K562 (cell line): ENCODE measurements around the gene LDLRAD3. TPM values are rescaled to one million over a fixed set of nuclear protein-coding genes. Genes with fewer than 3 reads are reported as not detected.

ENCODE experiments used
- CXXC5 ChIP-seq: fragments of 250-450 bp; sonication (Bioruptor Pico); IDR thresholded peaks from 2 replicates; pipeline ENCODE4 v1.8.0; 2022; ENCODE audit warnings: inconsistent platforms, mild to moderate bottlenecking, moderate library complexity
- DDX20 ChIP-seq: fragments of 450-650 bp; IDR thresholded peaks from 2 replicates; pipeline ENCODE4 v1.6.1; 2016; ENCODE audit warnings: missing genetic modification characterization, low read depth, mild to moderate bottlenecking, missing compliant biosample characterization, moderate library complexity
- E2F3 ChIP-seq: fragments of 250-450 bp; sonication (Bioruptor Pico); IDR thresholded peaks from 2 replicates; pipeline ENCODE4 v1.4.0; 2020; ENCODE audit warnings: mild to moderate bottlenecking
- ESRRB ChIP-seq: fragments of 250-450 bp; sonication (Bioruptor Pico); IDR thresholded peaks from 2 replicates; pipeline ENCODE4 v1.5.0; 2020; ENCODE audit warnings: mild to moderate bottlenecking, moderate library complexity, borderline replicate concordance
- HMG20A ChIP-seq: fragments of 450-650 bp; formaldehyde crosslinking; conservative IDR thresholded peaks from 2 replicates; pipeline ENCODE4 v1.4.0; 2020; ENCODE audit warnings: mild to moderate bottlenecking, mixed read lengths
- HMG20B ChIP-seq: fragments of 250-450 bp; sonication (Bioruptor Pico); IDR thresholded peaks from 2 replicates; pipeline ENCODE4 v1.5.0; 2021; ENCODE audit warnings: mild to moderate bottlenecking
- MAZ ChIP-seq, 2 experiments: fragments of 450-650 bp in 1 of 2; sonication (generic) in 1 of 2; formaldehyde crosslinking; IDR thresholded peaks in 1 of 2; conservative IDR thresholded peaks in 1 of 2; 2 replicates each; pipeline versions ENCODE4 v1.4.0 to v1.5.0; 2020; ENCODE audit warnings: mild to moderate bottlenecking in 1 of 2, missing genetic modification reagents in 1 of 2
- NRF1 ChIP-seq, 2 experiments: fragments of 450-650 bp; IDR thresholded peaks in 1 of 2; conservative IDR thresholded peaks in 1 of 2; 2 replicates each; pipeline ENCODE4 v1.6.1; 2014; ENCODE audit warnings: mild to moderate bottlenecking in 2 of 2
- OTX1 ChIP-seq: fragments of 450-650 bp; formaldehyde crosslinking; IDR thresholded peaks from 2 replicates; pipeline ENCODE4 v1.4.0; 2022; ENCODE audit warnings: mild to moderate bottlenecking
- RAD51 ChIP-seq: fragments of 450-650 bp; IDR thresholded peaks from 2 replicates; pipeline ENCODE4 v1.7.1; 2016; ENCODE audit warnings: low read depth, mild to moderate bottlenecking, borderline replicate concordance
- RBFOX2 ChIP-seq: fragments of 200-400 bp; formaldehyde crosslinking; IDR thresholded peaks from 2 replicates; pipeline ENCODE4 v1.6.1; 2017; ENCODE audit warnings: low read depth, mild to moderate bottlenecking, low read length, moderate library complexity
- SRF ChIP-seq, 2 experiments: fragments of 250-450, 450-650 bp in 1 of 2; sonication (Bioruptor Pico) in 1 of 2; sonication (generic) in 1 of 2; formaldehyde crosslinking; IDR thresholded peaks; 2 replicates each; pipeline versions ENCODE4 v1.5.0 to v1.5.1; 2020 to 2022; ENCODE audit warnings: mild to moderate bottlenecking in 1 of 2, missing genetic modification reagents in 1 of 2
- YY1 ChIP-seq, 3 experiments: IDR thresholded peaks; 2 replicates each; pipeline ENCODE4 v1.6.1; 2011; ENCODE audit warnings: low read length in 2 of 3, mild to moderate bottlenecking in 2 of 3, moderate library complexity in 2 of 3, borderline replicate concordance in 1 of 3, control low read depth in 1 of 3, low read depth in 1 of 3; ENCODE audit not compliant: insufficient read depth in 3 of 3, insufficient replicate concordance in 2 of 3, control insufficient read depth in 1 of 3, insufficient read length in 1 of 3; ENCODE audit errors: extremely low read depth in 1 of 3
- ZNF140 ChIP-seq: fragments of 250-450 bp; sonication (Bioruptor Pico); IDR thresholded peaks from 2 replicates; pipeline ENCODE4 v1.8.0; 2021; ENCODE audit warnings: moderate library complexity, mild to moderate bottlenecking, inconsistent platforms
- ZNF184 ChIP-seq: sonication (generic); formaldehyde crosslinking; IDR thresholded peaks from 2 replicates; pipeline ENCODE4 v1.5.0; 2020; ENCODE audit warnings: missing genetic modification reagents
- ZNF444 ChIP-seq: fragments of 250-450 bp; sonication (Bioruptor Pico); IDR thresholded peaks from 2 replicates; pipeline ENCODE4 v1.4.0; 2020; ENCODE audit warnings: mild to moderate bottlenecking, moderate library complexity
- ZNF778 ChIP-seq: fragments of 450-650 bp; formaldehyde crosslinking; IDR thresholded peaks from 2 replicates; pipeline ENCODE4 v1.4.0; 2020; ENCODE audit warnings: mild to moderate bottlenecking, moderate library complexity
- polyA plus RNA-seq, 8 experiments: library from polyadenylated mRNA; depleted of rRNA in 4 of 8; stranded (reverse) in 5 of 8; unstranded in 3 of 8; fragments of >200 nt; fragmentation: Nextera tagmentation in 2 of 8; fragmentation: Illumina TruSeq in 1 of 8; extraction: Ambion mirVana in 2 of 8; extraction: Trizol in 1 of 8; gene quantifications; 2 replicates each; pipeline versions ENCODE4 v1.2.1 to v1.2.3, GENCODE V29; 2011 to 2014; ENCODE audit warnings: inconsistent platforms in 1 of 8, missing spikeins in 1 of 8
- total RNA-seq, 7 experiments: library from RNA; depleted of rRNA in 6 of 7; stranded (reverse); fragments of >200 nt in 6 of 7; fragmentation: Illumina TruSeq in 2 of 7; extraction: Trizol in 2 of 7; gene quantifications; 2 replicates each; pipeline versions ENCODE4 v1.2.1 to v1.2.3, GENCODE V29; 2011 to 2021; ENCODE audit warnings: low replicate concordance in 1 of 7
- TF ChIP-seq, protein P1 (sequence below): fragments of 250-450 bp; sonication (Bioruptor Pico); IDR thresholded peaks from 2 replicates; pipeline ENCODE4 v1.8.0; 2021; ENCODE audit warnings: moderate library complexity, mild to moderate bottlenecking, inconsistent platforms
- TF ChIP-seq, protein P2 (sequence below), 2 experiments: IDR thresholded peaks; 2 replicates each; pipeline ENCODE4 v1.6.1; 2012; ENCODE audit warnings: improper control_type of control experiment in 2 of 2, low read depth in 2 of 2, low read length in 2 of 2, borderline replicate concordance in 1 of 2
- TF ChIP-seq, protein P3 (sequence below): fragments of 250-450 bp; sonication (Bioruptor Pico); IDR thresholded peaks from 2 replicates; pipeline ENCODE4 v1.9.0; 2021; ENCODE audit warnings: mild to moderate bottlenecking
- TF ChIP-seq, protein P4 (sequence below): IDR thresholded peaks from 3 replicates; pipeline ENCODE4 v1.6.1; 2011; ENCODE audit warnings: borderline replicate concordance, mild to moderate bottlenecking, moderate library complexity; ENCODE audit not compliant: insufficient read length; ENCODE audit errors: extremely low read depth

The LDLRAD3 gene
- total and polyA plus RNA-seq, 9 of the 15 experiments (the other 6 are each of a cell fraction or from before 2014, with no cell fraction given), result 0.73 to 7.2 (median 3.5) TPM

DNA sequence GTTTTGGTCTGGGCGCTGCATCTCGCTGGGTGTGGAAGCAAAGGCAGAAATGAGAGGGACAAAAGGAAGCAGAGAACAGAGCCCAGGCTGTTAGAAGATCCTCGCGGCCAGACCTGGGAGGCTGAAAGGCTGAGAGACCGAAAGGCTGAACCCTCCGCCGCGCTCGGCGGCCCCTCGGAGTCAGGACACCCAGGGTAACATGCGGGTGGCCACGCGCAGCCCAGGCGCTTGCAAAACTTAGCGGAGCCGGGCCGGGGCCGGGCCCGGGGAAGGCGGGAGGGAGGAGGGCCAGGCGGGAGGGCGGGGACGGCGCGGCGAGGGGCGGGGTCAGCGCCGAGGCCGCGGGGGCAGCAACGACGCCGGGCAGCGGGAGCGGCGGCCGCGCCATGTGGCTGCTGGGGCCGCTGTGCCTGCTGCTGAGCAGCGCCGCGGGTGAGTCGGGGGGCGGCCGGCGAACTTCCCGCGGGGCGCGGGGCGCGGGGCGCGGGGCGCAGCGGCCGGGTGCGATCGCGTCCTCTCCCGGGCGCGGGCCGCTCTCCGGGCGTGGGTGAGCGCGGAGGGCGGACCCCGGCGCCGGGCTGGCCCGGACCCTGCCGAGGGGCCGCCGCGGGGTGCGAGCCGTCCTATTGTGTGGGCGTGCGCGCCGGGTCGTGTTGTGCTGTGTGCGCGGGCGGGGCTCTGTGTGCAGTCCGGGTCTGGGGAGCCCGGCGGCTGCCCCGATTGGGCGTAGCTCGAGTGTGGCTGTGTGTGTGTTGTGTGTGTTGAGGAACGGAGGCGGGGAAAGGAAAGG is at the start of gene LDLRAD3 (continued):
- TF ChIP-seq NRF1 (conservative IDR thresholded peaks at IDR 0.05 in 1 of 2, IDR thresholded peaks at IDR 0.05 in 1 of 2) (peak; percentile 40 to 53; a peak in 2 of 4 replicates), HMG20B (CRISPR knock-in tag) (no peak), SRF (CRISPR knock-in tag; IDR thresholded peaks at IDR 0.05) (no peak), ESRRB (CRISPR knock-in tag) (no peak), RAD51 (no peak), DDX20 (tag) (no peak), ZNF184 (CRISPR knock-in tag) (no peak), MAZ (CRISPR knock-in tag; conservative IDR thresholded peaks at IDR 0.05 in 1 of 2, IDR thresholded peaks at IDR 0.05 in 1 of 2) (peak; percentile 13 to 54; a peak in 3 of 4 replicates), E2F3 (CRISPR knock-in tag) (no peak), OTX1 (no peak), ZNF778 (CRISPR knock-in tag) (no peak), CXXC5 (CRISPR knock-in tag) (peak; percentile 68), YY1 (IDR thresholded peaks at IDR 0.05; ENCODE audit: borderline replicate concordance in 1 of 3, control insufficient read depth in 1 of 3, extremely low read depth in 1 of 3, insufficient read depth in 3 of 3, insufficient read length in 1 of 3, insufficient replicate concordance in 2 of 3, low read depth in 1 of 3, low read length in 2 of 3) (peak in 1 of 3 experiments; percentile 38), RBFOX2 (peak; percentile 55), ZNF140 (CRISPR knock-in tag) (no peak), ZNF444 (CRISPR knock-in tag) (no peak), HMG20A (CRISPR knock-in tag) (no peak)
- TF ChIP-seq, protein P1, sequence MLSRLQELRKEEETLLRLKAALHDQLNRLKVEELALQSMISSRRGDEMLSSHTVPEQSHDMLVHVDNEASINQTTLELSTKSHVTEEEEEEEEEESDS (CRISPR knock-in tag), result no peak
- TF ChIP-seq, protein P2, sequence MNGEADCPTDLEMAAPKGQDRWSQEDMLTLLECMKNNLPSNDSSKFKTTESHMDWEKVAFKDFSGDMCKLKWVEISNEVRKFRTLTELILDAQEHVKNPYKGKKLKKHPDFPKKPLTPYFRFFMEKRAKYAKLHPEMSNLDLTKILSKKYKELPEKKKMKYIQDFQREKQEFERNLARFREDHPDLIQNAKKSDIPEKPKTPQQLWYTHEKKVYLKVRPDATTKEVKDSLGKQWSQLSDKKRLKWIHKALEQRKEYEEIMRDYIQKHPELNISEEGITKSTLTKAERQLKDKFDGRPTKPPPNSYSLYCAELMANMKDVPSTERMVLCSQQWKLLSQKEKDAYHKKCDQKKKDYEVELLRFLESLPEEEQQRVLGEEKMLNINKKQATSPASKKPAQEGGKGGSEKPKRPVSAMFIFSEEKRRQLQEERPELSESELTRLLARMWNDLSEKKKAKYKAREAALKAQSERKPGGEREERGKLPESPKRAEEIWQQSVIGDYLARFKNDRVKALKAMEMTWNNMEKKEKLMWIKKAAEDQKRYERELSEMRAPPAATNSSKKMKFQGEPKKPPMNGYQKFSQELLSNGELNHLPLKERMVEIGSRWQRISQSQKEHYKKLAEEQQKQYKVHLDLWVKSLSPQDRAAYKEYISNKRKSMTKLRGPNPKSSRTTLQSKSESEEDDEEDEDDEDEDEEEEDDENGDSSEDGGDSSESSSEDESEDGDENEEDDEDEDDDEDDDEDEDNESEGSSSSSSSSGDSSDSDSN (IDR thresholded peaks at IDR 0.05; ENCODE audit: borderline replicate concordance in 1 of 2, low read depth in 2 of 2, low read length in 2 of 2), result 0 out of 4 replicates have a peak, but pooled peaks of 1 of the 2 experiments have one; percentile 16
- TF ChIP-seq, protein P3, sequence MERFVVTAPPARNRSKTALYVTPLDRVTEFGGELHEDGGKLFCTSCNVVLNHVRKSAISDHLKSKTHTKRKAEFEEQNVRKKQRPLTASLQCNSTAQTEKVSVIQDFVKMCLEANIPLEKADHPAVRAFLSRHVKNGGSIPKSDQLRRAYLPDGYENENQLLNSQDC (CRISPR knock-in tag), result no peak
- TF ChIP-seq, protein P4, sequence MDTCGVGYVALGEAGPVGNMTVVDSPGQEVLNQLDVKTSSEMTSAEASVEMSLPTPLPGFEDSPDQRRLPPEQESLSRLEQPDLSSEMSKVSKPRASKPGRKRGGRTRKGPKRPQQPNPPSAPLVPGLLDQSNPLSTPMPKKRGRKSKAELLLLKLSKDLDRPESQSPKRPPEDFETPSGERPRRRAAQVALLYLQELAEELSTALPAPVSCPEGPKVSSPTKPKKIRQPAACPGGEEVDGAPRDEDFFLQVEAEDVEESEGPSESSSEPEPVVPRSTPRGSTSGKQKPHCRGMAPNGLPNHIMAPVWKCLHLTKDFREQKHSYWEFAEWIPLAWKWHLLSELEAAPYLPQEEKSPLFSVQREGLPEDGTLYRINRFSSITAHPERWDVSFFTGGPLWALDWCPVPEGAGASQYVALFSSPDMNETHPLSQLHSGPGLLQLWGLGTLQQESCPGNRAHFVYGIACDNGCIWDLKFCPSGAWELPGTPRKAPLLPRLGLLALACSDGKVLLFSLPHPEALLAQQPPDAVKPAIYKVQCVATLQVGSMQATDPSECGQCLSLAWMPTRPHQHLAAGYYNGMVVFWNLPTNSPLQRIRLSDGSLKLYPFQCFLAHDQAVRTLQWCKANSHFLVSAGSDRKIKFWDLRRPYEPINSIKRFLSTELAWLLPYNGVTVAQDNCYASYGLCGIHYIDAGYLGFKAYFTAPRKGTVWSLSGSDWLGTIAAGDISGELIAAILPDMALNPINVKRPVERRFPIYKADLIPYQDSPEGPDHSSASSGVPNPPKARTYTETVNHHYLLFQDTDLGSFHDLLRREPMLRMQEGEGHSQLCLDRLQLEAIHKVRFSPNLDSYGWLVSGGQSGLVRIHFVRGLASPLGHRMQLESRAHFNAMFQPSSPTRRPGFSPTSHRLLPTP, result no peak
